ENCODE measurements around the gene CCDC183.
"Not testable (repeated sequence)": the region's sequence is repeated elsewhere in the genome, so short reads cannot be mapped to it uniquely, and the experiment has no call there.

The CCDC183 gene

DNA sequence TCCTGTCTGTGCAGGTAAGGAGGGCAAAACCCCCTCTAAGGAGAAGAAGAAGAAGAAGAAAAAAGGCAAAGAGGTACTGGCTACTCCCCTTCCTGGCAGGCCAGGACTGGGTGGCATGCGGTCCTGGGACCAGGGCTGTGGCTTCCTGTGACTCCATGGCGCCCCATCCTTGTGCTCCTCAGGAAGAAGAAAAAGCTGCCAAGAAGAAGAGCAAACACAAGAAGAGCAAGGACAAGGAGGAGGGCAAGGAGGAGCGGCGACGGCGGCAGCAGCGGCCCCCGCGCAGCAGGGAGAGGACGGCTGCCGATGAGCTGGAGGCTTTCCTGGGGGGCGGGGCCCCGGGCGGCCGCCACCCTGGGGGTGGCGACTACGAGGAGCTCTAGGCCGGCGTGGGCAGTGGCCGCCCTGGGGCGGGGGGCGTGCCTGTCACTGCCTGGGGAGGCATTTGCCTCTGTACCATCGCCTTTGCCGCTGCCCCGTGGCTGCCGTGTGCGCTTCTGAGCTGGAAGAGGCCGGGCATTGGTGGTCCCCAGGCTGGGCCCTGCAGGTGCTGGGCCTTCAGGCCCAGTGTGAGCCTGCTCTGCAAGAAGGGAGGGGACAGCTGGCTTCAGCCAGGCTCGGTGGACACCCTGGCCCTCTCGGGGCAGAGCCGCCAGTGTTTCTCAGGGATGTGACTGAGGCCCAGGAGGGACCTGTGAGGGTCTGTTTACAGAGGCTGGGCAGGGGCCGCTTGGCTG is 44.2 kb downstream of the CCDC183 start:
- no peak for DNase-seq

GRCh38 chr9:136840877-136841645 is 44.9 kb downstream of the CCDC183 start:
- no peak for DNase-seq

DNA sequence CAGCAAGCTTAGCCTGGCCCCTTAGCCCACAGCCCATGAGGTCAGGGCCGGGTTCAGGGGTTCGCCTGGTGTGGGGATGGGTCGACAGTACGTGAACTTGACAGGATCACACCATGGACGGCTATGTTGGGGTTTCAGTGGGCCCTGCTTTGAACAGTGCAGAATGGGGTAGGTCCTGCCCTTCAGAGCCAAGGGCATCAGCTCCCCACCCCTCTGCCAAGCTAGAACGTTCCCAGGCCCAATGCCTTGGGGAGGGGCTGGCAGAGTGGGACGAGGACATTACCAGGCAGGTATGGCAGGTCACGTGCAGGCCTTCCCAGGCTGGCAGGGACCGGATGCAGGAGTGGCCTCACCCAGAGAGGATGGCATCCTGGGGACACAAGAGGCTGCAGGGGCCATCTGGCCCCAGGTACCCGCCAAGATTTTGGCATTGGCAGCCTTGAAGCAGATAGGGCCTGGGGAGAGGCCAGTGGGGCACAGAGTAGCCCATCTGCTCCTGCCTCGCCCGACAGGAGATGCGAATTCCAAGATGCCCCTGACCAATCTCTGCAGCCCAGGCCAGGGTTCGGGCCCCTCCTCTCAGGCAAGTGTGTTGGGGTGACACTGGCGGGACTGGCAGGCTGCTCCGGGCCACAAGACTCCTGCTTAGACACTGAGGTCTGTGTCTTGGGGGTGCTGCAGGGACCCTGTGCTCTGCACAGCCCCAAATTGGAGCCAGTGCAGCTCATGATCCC is 45.7 kb downstream of the CCDC183 start:
- not testable (repeated sequence) for DNase-seq

GRCh38 chr9:136842380-136842948 is 46.3 kb downstream of the CCDC183 start, which contains the start of gene AJM1:
TSS of gene AJM1 (plus strand) at chr9:136842478. CDS start at chr9:136844415, 1,937 bp downstream.
- peak; percentile 69 to 76 for DNase-seq

DNA sequence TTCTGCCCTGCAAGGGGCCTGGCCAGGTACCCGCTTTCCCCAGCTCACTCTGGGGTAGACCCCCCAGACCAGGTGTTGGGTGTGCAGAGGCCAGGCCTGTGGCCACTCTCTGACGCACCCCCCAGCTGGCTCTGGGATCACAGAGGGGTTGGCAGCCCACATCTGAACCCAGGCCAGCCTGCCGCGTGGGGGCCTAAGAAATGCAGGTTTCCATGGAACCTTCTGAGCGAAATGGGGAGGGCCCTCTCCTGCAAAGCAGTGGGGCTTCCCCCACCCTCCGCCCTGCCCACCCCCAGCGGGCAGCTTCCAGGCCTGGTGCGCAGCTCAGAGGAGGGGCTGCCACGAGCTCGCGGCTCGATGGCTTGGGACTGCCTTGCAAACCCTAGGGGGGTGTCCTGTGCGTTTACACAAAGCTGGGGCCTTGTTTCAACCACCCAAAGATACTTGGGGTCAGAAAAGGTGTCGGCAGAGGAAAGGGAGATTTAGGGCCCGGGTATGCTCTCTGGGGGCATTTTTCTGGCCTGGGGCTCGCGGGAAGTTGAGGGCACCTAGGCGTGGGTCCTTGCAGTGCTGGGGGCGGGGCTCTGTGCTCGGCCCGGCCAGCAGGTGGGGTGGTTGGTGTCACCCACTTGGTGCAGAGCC is 47.1 kb downstream of the CCDC183 start:
- DNase-seq, result not testable (repeated sequence)

DNA sequence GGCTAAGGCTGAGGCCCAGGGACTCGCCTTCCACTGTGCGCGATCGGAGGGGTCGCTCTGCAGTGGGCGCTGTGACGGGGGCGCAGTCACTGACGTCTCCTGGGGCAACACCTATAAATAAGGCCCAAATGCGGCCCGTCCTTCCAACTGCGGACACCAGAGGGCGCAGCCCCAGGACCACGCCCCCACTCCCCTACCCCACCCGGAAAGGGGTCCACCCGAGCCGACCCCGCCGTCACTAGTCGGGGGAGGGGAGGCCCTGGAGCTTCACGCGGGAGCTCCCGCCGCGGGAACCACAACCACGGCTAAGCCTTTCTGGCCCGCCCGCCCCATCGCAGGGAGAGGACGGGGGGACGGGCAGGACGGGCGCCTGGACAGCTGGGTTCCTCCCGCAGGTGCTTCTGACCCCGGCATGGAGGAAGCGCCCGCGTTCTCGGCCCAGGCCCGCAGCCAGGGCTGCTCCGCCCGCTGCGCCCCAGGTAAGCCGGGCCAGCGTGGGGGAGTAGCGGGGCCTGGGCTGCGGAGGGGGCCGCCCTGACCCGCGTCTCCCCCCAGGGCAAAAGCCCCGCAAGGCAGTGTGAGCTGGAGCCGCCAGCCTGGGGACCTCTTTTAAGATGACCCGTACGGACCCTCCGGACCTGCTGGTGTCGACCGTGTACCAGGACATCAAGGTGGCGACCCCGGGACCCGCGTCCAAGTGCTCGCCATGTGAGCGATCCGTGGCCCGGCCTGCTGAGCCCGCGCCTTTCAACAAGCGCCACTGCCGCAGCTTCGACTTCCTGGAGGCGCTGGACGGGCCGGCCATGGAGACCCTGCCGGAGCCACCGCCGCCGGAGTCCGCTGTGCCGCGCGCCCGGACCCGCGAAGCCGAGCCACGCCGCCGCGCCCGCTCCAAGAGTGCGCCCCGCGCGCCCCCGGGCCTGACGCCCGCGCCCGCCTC is 47.9 kb downstream of the CCDC183 start:
- peak; percentile 52 to 62 for DNase-seq

DNA sequence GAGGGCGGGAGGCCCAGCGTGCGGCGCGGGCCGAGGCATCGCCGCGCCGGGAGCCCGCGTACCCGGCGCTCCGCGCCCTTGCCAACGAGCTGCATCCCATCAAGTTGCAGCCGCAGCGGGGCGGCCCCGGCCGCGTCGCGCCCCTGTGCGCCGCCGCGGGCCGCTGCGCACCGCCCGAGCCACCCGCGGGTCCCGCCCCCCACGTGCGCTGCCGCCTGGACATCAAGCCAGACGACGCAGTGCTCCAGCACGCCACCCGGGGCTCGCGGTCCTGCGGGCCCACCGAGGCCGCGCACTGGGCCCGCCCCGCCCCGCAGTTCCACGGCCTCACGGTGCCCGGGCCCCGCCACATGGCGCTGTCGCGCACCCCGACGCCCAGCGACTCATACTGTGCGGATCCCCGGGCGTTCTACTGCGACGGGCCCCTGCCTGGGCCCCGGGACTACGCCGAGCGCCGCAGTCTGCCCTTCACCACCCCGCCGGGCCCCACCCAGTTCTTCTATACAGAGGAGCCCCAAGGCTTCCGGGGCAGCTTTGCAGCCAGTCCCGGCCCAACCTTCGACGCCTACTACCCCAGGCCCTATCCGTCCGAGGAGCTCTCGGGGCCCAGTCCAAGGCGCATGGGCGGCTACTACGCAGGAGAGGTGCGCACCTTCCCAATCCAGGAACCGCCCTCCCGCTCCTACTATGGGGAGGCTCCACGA is 48.8 kb downstream of the CCDC183 start:
- DNase-seq, result no peak

DNA sequence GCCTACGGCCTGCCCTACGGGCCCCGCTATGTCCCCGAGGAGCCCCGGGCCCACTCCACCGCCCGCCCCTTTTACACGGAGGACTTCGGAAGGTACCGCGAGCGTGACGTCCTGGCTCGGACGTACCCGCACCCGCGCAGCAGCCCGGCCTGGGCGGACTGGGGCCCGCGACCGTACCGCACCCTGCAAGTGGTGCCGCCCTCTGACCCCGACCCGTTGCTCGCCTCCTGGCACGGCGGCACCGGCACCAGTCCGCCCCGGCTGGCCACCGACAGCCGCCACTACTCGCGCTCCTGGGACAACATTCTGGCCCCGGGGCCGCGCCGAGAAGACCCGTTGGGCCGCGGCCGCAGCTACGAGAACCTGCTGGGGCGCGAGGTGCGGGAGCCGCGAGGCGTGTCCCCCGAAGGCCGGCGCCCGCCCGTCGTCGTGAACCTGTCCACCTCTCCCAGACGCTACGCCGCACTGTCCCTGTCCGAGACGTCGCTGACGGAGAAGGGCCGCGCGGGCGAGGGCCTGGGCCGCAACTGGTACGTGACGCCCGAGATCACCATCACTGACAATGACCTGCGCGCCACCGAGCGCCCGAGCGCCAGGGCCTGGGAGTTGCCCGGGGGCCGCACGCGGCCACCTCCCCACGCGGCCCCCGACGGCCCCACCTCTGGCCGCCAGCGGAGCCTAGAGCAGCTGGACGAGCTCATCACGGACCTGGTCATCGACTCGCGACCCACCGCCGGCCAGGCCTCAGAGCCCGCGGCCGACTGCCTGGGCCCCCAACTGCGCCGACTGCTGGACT is 49.5 kb downstream of the CCDC183 start:
- DNase-seq, result no peak

DNA sequence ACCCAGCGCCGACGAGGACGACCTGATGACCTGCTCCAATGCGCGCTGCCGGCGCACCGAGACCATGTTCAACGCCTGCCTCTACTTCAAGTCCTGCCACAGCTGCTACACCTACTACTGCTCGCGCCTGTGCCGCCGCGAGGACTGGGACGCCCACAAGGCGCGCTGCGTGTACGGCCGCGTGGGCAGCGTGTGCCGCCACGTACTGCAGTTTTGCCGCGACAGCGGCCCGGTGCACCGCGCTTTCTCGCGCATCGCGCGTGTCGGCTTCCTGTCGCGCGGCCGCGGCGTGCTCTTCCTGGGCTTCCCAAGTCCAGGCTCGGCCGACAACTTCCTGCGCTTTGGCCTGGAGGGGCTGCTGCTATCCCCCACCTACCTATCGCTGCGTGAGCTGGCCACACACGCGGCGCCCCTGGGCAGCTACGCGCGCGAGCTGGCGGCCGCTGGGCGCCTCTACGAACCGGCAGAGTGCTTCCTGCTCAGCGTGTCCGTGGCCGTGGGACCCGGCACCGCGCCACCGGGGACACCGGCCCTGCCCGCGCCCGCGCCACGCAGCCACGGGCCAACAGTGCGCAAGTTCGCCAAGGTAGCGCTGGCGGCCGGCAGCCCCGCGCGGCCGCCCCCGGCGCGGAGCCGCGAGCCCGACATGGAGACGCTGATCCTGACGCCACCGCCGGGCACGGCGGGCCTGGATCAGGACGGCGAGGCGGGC is 50.4 kb downstream of the CCDC183 start:
- peak in 1 of 2 experiments; percentile 68 for DNase-seq

- no peak for DNase-seq
Measured at GRCh38 chr9:136847088-136847825, 51.1 kb downstream of the CCDC183 start.

DNA sequence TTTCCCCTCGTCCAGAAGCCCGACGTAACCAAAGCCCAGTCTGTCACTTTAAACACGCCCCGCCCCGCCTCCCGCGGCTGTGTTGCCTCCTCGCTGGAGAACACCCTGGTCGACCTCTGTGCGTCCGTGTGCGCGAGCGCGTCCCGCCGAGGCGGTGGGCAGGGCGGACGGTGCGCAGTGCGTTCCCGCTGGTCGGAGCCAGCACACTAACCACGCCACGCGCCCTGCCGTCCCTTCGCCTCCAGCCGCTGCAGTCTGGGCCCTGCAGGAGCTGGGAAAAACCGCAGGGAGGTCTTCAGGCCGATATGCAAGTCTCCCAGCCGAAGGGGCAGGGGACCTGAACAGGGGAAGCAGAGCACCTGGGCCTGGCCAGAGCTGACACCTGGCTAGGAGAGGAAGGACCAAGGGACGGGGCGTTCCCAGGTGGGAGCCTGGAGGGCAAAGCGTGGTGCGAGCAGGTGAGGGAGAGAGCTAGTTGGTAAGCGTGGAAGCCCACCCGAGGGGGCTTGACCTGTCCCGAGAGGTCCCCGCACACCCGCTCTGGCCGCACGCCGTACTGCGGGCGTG is 51.8 kb downstream of the CCDC183 start:
- DNase-seq, result peak; percentile 51 to 71

DNA sequence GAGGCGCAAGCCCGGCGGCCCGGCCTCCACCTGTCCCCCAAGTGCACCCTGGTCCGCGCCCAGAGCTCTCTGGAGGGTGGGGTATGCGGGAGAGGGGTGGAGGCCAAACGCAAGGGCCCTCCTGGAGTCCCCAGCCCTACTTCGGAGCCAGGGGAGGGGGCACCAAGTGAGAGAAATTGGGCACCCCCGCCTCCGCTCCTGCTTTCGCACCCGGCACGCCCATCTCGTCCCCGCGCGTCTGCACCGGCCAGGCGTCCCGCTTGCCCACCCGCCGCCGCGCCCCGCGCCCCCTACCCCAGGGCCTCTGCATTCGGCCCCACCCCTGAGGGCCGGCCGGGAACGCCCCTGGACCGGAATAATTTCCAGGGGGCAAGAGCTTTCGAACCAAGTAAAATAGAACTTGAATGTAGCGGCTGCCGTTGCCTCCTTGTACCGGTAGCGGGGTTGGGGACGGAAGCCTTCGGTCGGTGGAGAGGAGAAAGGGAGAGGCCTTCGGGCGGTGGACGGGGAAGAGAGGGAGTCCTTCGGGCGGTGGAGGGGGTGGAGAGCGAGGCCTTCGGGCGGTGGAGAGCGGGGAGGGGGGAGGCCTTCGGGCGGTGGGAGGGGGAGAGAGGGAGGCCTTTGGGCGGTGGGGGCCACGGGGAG is 52.4 kb downstream of the CCDC183 start:
- peak in 1 of 2 experiments; percentile 13 for DNase-seq

DNA sequence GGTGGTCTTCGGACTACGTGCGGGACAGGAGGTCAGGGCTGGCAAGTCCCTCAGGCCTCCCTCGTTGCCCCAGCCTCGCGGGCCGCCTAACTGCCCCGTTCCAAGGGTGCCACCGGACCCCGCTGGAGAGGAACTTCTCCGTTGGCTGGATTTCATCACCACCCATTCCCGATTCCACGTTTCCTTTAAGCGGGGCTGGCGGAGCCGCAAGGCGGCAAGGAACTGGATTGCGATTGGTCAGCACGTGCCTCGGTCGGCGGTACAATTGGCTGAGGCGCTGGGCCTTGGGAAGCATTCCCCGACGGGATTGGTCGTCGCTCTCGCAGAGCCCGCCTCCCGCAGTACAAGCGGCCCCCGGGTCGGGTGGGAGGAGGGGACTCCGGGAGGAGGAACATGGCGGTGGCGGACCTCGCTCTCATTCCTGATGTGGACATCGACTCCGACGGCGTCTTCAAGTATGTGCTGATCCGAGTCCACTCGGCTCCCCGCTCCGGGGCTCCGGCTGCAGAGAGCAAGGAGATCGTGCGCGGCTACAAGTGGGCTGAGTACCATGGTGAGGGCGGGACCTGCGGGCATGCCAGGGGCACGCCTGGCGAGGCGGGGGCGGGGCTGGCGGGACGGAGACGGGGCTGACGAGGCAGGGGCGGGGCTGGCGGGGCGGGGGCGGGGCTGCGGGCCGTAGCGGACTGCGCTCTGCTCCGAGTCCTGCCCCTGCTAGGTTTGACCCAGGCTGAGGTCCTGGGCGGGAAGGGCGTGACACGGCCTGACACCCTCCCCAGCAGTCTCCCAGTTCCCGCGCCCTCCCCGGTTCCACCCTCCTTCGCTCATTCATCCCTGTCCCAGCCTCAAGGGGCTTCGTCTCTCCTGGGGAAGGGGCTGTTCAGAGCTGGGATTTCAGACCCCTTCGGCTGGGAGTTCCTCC is 53.2 kb downstream of the CCDC183 start, which contains the start of gene PHPT1:
Gene PHPT1, plus strand, starts transcription at position 372 of the 922 bp plus-strand sequence. Its CDS starts 22 bp downstream, at position 394.
- DNase-seq, result peak; percentile 92 to 97

- no peak for DNase-seq
Measured at GRCh38 chr9:136849960-136850865, 54.1 kb downstream of the CCDC183 start.
